Measurements from ENCODE around the gene SLC26A11. TPM values are rescaled to one million over a fixed set of nuclear protein-coding genes. Genes with fewer than 3 reads are reported as not detected.
"Not testable (repeated sequence)": the region's sequence is repeated elsewhere in the genome, so short reads cannot be mapped to it uniquely, and the experiment has no call there.

The SLC26A11 gene
- total RNA-seq, 1 experiment from 2014 or later, result 2.2 TPM

GRCh38 chr17:80281516-80281915 lies 61.3 kb downstream of the SLC26A11 start:
- DNase-seq (ENCODE audit: low read depth), result no peak

- no peak for DNase-seq (ENCODE audit: low read depth)
Observed at GRCh38 chr17:80283116-80283852, 63.1 kb downstream of the SLC26A11 start.

DNA sequence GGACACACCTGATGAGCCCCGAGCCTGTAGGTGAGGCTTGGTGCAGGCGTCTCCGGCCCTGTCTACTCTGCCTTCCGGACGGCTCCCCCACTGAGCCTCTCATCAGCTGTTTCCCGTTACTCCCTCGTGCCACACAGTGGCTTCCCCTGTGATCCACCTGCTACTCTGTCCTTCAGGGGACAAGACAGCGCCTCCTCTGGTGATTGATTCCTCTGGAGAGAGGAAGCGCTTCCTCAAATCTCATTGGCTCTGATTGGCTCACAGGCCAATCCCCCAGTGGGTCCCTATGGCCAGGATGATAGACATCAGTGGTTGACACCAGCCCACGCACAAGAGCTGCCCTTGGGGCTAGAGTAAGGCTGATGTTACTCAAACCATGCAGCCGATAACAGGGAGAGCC lies 64.4 kb downstream of the SLC26A11 start:
- no peak for DNase-seq (ENCODE audit: low read depth)

DNA sequence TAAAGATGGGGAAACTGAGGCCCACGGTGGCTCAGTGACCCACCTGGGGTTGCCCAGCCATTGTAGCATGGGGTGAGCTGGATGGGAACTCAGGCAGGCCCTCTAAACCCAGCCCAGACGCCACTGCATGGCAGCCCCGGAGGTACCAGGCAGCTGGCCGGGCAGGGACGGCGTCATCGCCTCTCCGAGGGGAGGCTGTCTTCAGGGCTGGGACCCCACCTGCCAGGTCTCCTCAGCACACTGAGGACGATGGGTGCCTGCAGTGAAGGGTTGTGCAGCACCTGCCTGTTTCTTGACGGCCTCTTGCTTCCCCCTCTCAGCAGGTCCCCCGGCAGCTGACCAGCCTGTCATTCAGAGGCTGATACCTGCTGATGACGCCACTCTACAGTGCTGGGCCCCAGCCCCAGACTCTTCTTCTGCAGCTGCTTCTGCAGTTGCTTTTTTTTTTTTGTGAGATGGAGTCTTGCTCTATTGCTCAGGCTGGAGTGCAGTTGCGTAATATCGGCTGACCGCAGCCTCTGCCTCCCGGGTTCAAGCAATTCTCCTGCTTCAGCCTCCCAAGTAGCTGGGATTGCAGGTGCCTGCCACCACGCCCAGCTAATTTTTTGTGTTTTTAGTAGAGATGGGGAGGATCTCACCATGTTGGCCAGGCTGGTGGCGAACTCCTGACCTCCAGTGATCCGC lies 65.2 kb downstream of the SLC26A11 start:
- DNase-seq (ENCODE audit: low read depth), result no peak

DNA sequence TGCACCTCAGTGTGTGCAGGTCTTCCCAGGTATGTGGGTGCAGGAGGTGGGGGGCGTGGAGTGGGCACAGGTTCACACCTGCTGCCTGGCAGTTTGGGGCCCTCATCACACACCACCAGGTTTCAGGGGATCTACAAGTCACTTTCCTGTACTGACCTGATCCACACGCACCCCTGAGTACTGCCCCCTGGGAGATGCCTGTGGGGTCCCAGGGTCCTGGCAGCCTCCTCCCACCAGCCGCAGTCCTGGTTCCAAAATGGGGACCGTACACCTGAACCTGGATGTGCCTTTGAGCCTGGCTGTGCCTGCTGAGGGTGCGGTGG lies 66.4 kb downstream of the SLC26A11 start:
- no peak for DNase-seq (ENCODE audit: low read depth)

GRCh38 chr17:80287038-80287437 lies 66.8 kb downstream of the SLC26A11 start:
- no peak for DNase-seq (ENCODE audit: low read depth)

- no peak for DNase-seq (ENCODE audit: low read depth)
Observed at GRCh38 chr17:80287806-80288567, 67.8 kb downstream of the SLC26A11 start.

- DNase-seq (ENCODE audit: low read depth), result no peak
Observed at GRCh38 chr17:80289616-80290015, 69.4 kb downstream of the SLC26A11 start.

DNA sequence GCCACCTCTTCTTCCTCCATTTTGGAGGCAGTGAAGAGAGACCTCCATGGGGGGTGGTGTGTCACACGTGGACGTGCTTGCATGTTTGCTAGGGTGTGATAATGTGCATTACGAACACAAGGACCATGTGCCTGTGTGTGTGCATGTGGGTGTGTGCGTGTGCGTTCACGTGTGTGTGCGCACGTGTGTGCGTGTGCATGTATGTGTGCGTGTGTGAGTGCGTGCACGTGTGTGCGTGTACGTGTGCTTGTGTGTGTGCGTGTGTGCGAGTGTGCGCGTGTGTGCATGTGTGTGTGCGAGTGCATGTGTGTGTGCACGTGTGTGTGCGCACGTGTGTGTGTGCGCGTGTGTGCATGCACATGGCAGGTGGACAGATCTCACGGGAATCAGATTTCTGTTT lies 69.9 kb downstream of the SLC26A11 start:
- DNase-seq (ENCODE audit: low read depth), result no peak

GRCh38 chr17:80291260-80291659 lies 71.0 kb downstream of the SLC26A11 start:
- no peak for DNase-seq (ENCODE audit: low read depth)

DNA sequence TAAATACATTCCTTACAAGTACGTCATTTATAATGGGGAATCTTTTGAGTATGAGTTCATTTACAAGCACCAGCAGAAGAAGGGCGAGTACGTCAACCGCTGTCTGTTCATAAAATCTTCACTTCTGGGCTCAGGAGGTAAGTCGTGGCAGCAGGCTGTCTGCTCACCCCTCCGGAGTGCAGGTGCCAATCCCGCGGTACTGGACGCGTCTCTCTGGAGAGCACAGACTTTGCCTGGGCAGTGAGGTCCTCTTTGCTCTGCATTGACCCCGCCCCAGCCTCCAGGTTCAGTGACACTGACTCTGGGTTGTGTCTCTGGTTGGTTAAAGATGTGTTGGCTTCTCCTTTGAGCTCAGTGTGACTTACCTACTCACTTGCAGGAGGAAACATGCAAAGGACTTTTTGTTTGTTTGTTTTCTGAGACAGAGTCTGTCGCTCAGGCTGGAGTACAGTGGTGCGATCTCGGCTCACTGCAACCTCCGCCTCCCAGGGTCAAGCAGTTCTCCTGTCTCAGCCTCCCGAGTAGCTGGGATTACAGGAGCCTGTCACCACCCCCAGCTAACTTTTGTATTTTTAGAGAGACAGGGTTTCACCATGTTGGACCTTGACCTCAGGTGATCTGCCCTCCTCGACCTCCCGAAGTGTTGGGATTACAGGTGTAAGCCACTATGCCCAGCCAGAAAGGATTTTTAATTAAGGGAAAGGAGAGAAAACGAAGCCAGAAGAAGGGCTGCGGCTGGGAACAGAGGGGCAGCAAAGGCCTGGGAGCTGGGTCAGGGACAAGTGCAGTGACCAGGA lies 71.7 kb downstream of the SLC26A11 start:
- DNase-seq (ENCODE audit: low read depth), result no peak

GRCh38 chr17:80292521-80292971 lies 72.3 kb downstream of the SLC26A11 start:
- no peak for DNase-seq (ENCODE audit: low read depth)

DNA sequence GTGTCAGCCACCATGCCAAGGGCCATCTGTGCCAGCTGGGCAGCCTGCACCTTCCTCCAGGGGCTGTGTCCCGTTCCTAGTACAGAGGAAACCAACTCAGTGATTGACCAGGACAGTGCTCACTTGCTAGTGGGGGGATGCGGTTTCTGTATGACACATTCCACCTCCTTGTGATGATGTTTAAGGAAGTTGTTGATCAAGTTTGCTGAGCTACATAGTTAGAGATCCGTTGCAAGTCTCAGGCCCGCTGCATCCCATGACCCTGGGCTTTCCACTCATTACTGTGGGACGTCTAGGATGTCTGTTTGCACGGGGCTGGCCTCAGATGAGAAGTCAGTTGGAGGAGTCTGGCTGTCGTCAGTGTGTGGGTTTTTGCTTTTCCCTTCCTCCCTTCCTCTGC lies 74.0 kb downstream of the SLC26A11 start:
- no peak for DNase-seq (ENCODE audit: low read depth)

GRCh38 chr17:80294653-80295052 lies 74.4 kb downstream of the SLC26A11 start:
- no peak for DNase-seq (ENCODE audit: low read depth)

- no peak for DNase-seq (ENCODE audit: low read depth)
Observed at GRCh38 chr17:80295146-80295545, 74.9 kb downstream of the SLC26A11 start.

- DNase-seq (ENCODE audit: low read depth), result no peak
Observed at GRCh38 chr17:80295559-80295958, 75.3 kb downstream of the SLC26A11 start.

GRCh38 chr17:80296221-80296620 lies 76.0 kb downstream of the SLC26A11 start:
- no peak for DNase-seq (ENCODE audit: low read depth)

GRCh38 chr17:80297996-80298560 lies 77.9 kb downstream of the SLC26A11 start:
- no peak for DNase-seq (ENCODE audit: low read depth)

DNA sequence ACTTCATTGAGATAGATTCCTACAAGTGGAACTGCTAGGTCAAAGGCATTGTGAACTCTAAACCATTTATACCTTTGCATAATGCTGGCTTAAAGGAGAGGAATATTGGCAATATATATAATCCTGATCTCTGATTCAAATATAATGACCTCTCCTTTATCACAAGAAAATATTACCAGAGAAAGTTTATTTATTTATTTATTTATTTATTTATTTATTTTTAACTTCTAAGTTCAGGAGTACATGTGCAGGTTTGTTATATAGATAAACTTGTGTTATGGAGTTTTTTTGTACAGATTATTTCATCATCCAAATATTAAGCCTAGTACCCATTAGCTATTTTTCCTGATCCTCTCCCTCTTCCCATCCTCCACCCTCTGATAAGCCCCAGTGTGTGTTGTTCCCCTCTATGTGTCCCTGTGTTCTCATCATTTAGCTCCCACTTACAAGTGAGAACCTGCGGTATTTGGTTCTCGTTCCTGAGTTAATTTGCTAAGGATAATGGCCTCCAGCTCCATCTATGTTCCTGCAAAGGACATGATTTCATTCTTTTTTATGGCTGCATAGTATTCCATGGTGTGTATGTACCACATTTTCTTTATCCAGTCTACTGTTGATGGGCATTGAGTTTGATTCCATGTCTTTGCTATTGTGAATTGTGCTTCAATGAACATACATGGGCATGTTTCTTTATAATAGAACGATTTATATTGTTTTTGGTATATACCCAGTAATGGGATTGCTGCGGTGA lies 79.3 kb downstream of the SLC26A11 start:
- not testable (repeated sequence) for DNase-seq (ENCODE audit: low read depth)

DNA sequence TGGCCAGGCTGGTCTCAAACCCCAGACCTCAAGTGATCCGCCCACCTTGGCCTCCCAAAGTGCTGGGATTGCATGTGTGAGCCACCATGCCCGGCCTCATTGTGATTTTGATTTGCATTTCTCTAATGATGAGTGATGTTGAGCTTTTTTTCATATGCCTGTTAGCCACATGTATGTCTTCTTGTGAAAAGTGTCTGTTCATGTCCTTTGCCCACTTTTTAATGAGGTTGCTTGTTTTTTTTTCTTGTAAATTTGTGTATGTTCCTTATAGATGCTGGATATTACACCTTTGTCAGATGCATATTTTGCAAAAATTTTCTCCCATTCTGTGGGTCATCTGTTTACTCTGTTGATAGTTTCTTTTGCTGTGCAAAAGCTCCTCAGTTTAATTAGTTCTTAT lies 80.5 kb downstream of the SLC26A11 start:
- not testable (repeated sequence) for DNase-seq (ENCODE audit: low read depth)
